H1 (cell line): Measurements from ENCODE around the gene PHF3. TPM values are rescaled to one million over a fixed set of nuclear protein-coding genes. Genes with fewer than 3 reads are reported as not detected.

Source experiments
- CHD7 ChIP-seq: fragments of 300-600 bp; sonication (generic); IDR thresholded peaks from 2 replicates; pipeline ENCODE4 v1.7.1; 2012; ENCODE audit warnings: low read length, moderate library complexity, mild to moderate bottlenecking, inconsistent platforms; ENCODE audit not compliant: insufficient replicate concordance
- SIN3A ChIP-seq, 2 experiments: IDR thresholded peaks in 1 of 2; conservative IDR thresholded peaks in 1 of 2; 2 replicates each; pipeline ENCODE4 v1.6.1; 2011 to 2012; ENCODE audit warnings: low read length in 2 of 2, improper control_type of control experiment in 1 of 2, low read depth in 1 of 2, mild to moderate bottlenecking in 1 of 2
- polyA plus RNA-seq, 7 experiments: library from polyadenylated mRNA; depleted of rRNA in 3 of 7; stranded (reverse) in 5 of 7; unstranded in 2 of 7; fragments of >200 nt in 5 of 7; fragments of 200-250 nt in 2 of 7; gene quantifications; 1 replicate in 5 of 7; 2 replicates in 1 of 7; 4 replicates in 1 of 7; pipeline versions ENCODE4 v1.2.1 to v1.2.3, GENCODE V29; 2011 to 2013; ENCODE audit warnings: missing spikeins in 2 of 7, mixed read lengths in 2 of 7
- total RNA-seq: library from RNA; stranded (reverse); fragmentation: NEBNext Ultra II Directional; extraction: Animal tissue kit (Norgen Biotek cat#: 25700); gene quantifications from 2 replicates; pipeline ENCODE4 v1.2.1, GENCODE V29; 2021

PHF3 gene
- total and polyA plus RNA-seq, 2 of the 8 experiments (the other 6 are each of a cell fraction or from before 2014, with no cell fraction given), result 10.1 to 69.3 TPM

- TF ChIP-seq CHD7, result no peak
- no peak for TF ChIP-seq SIN3A (conservative IDR thresholded peaks at IDR 0.05 in 1 of 2, IDR thresholded peaks at IDR 0.05 in 1 of 2; ENCODE audit: low read depth in 1 of 2, low read length in 2 of 2)
Measured at GRCh38 chr6:63734923-63735322, 99.3 kb downstream of the PHF3 start (continued).
